SU-DHL-6 (cell line): ENCODE measurements around the gene IQCE.
A peak's percentile ranks its signal among the peaks of the same experiment; 100 is the strongest.

Source experiments
- H2AFZ ChIP-seq: fragments of 200-600 bp; sonication (generic); 2 replicates; pipeline ENCODE4 v1.6.1; 2014; ENCODE audit warnings: low read depth, mild to moderate bottlenecking, moderate library complexity, mixed read lengths, antibody characterized with exemption, low read length; ENCODE audit not compliant: severe bottlenecking
- H3F3A ChIP-seq: fragments of 200-600 bp; shearing (Covaris generic); 2 replicates; pipeline ENCODE4 v1.6.0; 2016; ENCODE audit warnings: antibody characterized with exemption, mild to moderate bottlenecking; ENCODE audit not compliant: insufficient read depth
- H3K27ac ChIP-seq: fragments of 200-600 bp; sonication (generic); 2 replicates; pipeline ENCODE4 v1.5.1; 2016; ENCODE audit warnings: low read depth, mild to moderate bottlenecking, low read length, moderate library complexity, mixed read lengths
- H3K27me3 ChIP-seq: fragments of 200-600 bp; sonication (generic), shearing (Covaris generic); 2 replicates; pipeline ENCODE4 v1.6.0; 2014; ENCODE audit warnings: mild to moderate bottlenecking, low read length
- H3K36me3 ChIP-seq: fragments of 200-600 bp; sonication (generic); 2 replicates; pipeline ENCODE4 v1.6.1; 2014; ENCODE audit warnings: mild to moderate bottlenecking, low read length, mixed read lengths
- H3K4me2 ChIP-seq: fragments of 300-600, 200-600 bp; shearing (Covaris generic), sonication (generic); 2 replicates; pipeline ENCODE4 v1.6.0; 2014; ENCODE audit warnings: low read length, low read depth, mild to moderate bottlenecking; ENCODE audit not compliant: poor library complexity, severe bottlenecking
- H3K4me3 ChIP-seq: fragments of 200-600 bp; sonication (generic); 2 replicates; pipeline ENCODE4 v1.5.1; 2014; ENCODE audit warnings: antibody characterized with exemption, low read length, mild to moderate bottlenecking, mixed read lengths; ENCODE audit not compliant: insufficient read depth, poor library complexity, severe bottlenecking
- H3K79me2 ChIP-seq: fragments of 200-600 bp; sonication (generic); 2 replicates; pipeline ENCODE4 v1.6.1; 2014; ENCODE audit warnings: mild to moderate bottlenecking, low read length, moderate library complexity; ENCODE audit not compliant: insufficient read depth
- H3K9ac ChIP-seq: fragments of 200-600 bp; sonication (generic); 2 replicates; pipeline ENCODE4 v1.7.0; 2014; ENCODE audit warnings: mild to moderate bottlenecking, low read length
- H3K9me2 ChIP-seq: fragments of 200-600 bp; sonication (generic); replicated peaks from 2 replicates; pipeline ENCODE4 v1.6.1; 2014; ENCODE audit warnings: low read length; ENCODE audit not compliant: insufficient read depth
- H3K9me3 ChIP-seq: fragments of 200-600 bp; sonication (generic); 2 replicates; pipeline ENCODE4 v1.6.1; 2014; ENCODE audit warnings: low read length, mixed read lengths; ENCODE audit not compliant: insufficient read depth
- H4K20me1 ChIP-seq: fragments of 200-600 bp; sonication (generic); 2 replicates; pipeline ENCODE4 v1.6.1; 2014; ENCODE audit warnings: low read depth, mild to moderate bottlenecking, antibody characterized with exemption, low read length, moderate library complexity, mixed read lengths
- EZH2phosphoT487 ChIP-seq: fragments of 200-600 bp; sonication (generic), shearing (Covaris generic); conservative IDR thresholded peaks from 2 replicates; pipeline ENCODE4 v1.6.1; 2018; ENCODE audit warnings: mild to moderate bottlenecking, antibody characterized with exemption, low read length, moderate library complexity, mixed read lengths
- TF ChIP-seq, protein P1 (sequence below): fragments of 200-600 bp; sonication (generic); IDR thresholded peaks from one replicate; pipeline ENCODE4 v1.5.1; 2017; ENCODE audit warnings: antibody characterized with exemption, mild to moderate bottlenecking, low read length, moderate library complexity; ENCODE audit not compliant: insufficient read depth, poor library complexity, severe bottlenecking

IQCE gene, protein sequence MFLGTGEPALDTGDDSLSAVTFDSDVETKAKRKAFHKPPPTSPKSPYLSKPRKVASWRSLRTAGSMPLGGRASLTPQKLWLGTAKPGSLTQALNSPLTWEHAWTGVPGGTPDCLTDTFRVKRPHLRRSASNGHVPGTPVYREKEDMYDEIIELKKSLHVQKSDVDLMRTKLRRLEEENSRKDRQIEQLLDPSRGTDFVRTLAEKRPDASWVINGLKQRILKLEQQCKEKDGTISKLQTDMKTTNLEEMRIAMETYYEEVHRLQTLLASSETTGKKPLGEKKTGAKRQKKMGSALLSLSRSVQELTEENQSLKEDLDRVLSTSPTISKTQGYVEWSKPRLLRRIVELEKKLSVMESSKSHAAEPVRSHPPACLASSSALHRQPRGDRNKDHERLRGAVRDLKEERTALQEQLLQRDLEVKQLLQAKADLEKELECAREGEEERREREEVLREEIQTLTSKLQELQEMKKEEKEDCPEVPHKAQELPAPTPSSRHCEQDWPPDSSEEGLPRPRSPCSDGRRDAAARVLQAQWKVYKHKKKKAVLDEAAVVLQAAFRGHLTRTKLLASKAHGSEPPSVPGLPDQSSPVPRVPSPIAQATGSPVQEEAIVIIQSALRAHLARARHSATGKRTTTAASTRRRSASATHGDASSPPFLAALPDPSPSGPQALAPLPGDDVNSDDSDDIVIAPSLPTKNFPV

DNA sequence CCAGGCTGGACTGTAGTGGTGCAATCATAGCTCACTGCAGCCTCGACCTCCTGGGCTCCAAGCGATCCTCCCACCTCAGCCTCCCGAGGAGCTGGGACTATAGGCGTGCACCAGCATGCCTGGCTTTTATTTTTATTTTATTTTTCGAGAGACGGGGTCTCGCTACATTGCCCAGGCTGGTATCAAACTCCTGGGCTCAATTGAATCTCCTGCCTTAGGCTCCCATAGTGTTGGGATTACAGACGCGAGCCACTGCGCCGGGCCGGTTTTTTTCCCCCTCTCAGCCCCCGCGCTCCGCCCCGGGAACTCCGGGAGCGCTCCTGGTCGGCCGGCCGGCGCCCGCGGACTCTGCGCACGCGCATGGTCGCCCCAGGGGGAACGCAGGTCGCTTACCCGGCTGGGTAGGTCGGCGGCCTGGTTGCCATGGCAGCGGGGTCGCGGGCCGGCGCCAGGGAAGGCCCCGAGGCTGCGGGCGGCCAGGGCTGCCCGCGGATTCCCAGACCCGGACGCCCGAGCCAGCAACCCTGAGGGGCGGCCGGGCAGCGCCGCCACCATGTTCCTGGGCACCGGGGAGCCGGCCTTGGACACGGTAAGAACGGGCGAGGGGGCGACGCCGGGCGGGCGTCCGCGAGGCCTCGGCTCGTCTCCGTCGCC lies at the start of gene IQCE:
Gene IQCE (plus strand): TSS at position 351 of the 654 bp plus-strand sequence. CDS start 203 bp downstream, at position 554.
- TF ChIP-seq, protein P1, sequence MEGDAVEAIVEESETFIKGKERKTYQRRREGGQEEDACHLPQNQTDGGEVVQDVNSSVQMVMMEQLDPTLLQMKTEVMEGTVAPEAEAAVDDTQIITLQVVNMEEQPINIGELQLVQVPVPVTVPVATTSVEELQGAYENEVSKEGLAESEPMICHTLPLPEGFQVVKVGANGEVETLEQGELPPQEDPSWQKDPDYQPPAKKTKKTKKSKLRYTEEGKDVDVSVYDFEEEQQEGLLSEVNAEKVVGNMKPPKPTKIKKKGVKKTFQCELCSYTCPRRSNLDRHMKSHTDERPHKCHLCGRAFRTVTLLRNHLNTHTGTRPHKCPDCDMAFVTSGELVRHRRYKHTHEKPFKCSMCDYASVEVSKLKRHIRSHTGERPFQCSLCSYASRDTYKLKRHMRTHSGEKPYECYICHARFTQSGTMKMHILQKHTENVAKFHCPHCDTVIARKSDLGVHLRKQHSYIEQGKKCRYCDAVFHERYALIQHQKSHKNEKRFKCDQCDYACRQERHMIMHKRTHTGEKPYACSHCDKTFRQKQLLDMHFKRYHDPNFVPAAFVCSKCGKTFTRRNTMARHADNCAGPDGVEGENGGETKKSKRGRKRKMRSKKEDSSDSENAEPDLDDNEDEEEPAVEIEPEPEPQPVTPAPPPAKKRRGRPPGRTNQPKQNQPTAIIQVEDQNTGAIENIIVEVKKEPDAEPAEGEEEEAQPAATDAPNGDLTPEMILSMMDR = no peak
- no peak for TF ChIP-seq EZH2phosphoT487
- H3F3A ChIP-seq = peaks cover 3% of the 10 kb centered on the region; the same call in 1 of the 2 replicates
- H3K9me3 ChIP-seq = no peaks in the 10 kb centered on the region
- no peaks in the 10 kb centered on the region for H3K36me3 ChIP-seq
- H3K27ac ChIP-seq = no peak within 1 kb of the TSS
- H3K79me2 ChIP-seq = peaks cover 11% of the 10 kb centered on the region
- H3K9ac ChIP-seq = peak within 1 kb of the TSS; percentile 49
- H3K4me2 ChIP-seq = peak within 1 kb of the TSS; percentile 58
- H4K20me1 ChIP-seq = no peaks in the 10 kb centered on the region
- no peaks in the 10 kb centered on the region for H3K9me2 ChIP-seq
- H3K4me3 ChIP-seq = peak within 1 kb of the TSS; percentile 68
- peak within 1 kb of the TSS; percentile 80 for H2AFZ ChIP-seq
- H3K27me3 ChIP-seq = no peaks in the 10 kb centered on the region

- Histone ChIP-seq H3K27me3 (no peaks in the 10 kb centered on the region), H3K9me3 (no peaks in the 10 kb centered on the region), H3K9ac (no peak overlapping the region), H3K4me3 (no peak overlapping the region), H3K27ac (no peak overlapping the region), H4K20me1 (no peaks in the 10 kb centered on the region), H2AFZ (no peak overlapping the region), H3K4me2 (no peak overlapping the region), H3F3A (no peaks in the 10 kb centered on the region), H3K9me2 (no peaks in the 10 kb centered on the region), H3K79me2 (no peaks in the 10 kb centered on the region), H3K36me3 (no peaks in the 10 kb centered on the region)
- TF ChIP-seq, protein P1 = no peak
- TF ChIP-seq EZH2phosphoT487 = no peak
Observed at GRCh38 chr7:2509298-2509906, 49.4 kb upstream of the IQCE start.

DNA sequence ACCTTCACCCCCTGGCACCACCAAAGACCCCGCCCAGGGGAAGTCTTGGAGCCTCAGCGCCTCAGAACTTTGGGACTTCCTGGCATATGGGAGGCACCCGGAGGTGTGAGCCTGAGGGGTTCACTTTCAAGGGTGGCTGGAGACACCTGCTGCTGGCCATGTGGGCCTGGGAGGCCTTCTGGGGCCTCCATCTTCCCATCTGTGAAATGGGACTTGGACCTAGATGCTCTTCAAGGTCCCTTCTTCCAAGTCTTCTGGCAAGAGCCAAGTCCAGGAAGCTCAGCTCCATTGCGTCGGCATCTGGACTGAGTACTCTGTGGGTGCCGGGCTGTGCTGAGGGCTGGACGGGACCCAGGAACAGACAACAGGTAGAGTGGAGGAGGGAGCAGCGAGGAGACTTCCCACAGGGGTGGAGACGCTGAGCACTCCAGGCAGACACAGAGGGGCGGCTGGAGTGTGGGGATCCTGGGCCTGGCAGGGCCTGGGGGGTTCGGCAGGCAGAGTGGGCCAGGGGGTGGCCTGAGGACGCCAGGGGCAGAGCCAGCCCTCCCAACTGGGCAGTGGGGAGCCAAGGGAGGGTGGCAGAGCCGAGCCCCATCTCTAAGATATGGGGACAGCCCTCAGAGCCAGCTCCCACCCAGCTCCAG lies 48.5 kb upstream of the IQCE start:
- Histone ChIP-seq H3K9ac (no peak overlapping the region), H3K9me2 (no peaks in the 10 kb centered on the region), H3K79me2 (no peaks in the 10 kb centered on the region), H3K9me3 (no peaks in the 10 kb centered on the region), H3K36me3 (no peaks in the 10 kb centered on the region), H3K4me3 (no peak overlapping the region), H3K4me2 (no peak overlapping the region), H2AFZ (no peak overlapping the region), H4K20me1 (no peaks in the 10 kb centered on the region), H3F3A (no peaks in the 10 kb centered on the region), H3K27me3 (no peaks in the 10 kb centered on the region), H3K27ac (no peak overlapping the region)
- TF ChIP-seq, protein P1 = no peak
- TF ChIP-seq EZH2phosphoT487 = no peak
